ENCODE results near the gene PSME4.

The PSME4 gene

GRCh38 chr2:53911434-53912189 lies 59.2 kb downstream of the PSME4 start:
- no peak overlapping the region for H3K9ac ChIP-seq (ENCODE audit: low read depth, low read length)
- H3K9me3 ChIP-seq (ENCODE audit: control insufficient read depth, insufficient read depth, low read length) = no peaks in the 10 kb centered on the region
- H3K4me3 ChIP-seq (ENCODE audit: low read depth, low read length) = no peak overlapping the region
- no peaks in the 10 kb centered on the region for H3K4me1 ChIP-seq (ENCODE audit: control insufficient read depth, insufficient read depth, low read length)
- H3K27ac ChIP-seq (ENCODE audit: low read depth, low read length) = no peak overlapping the region
- H3K27me3 ChIP-seq (ENCODE audit: control insufficient read depth, insufficient read depth, low read length) = no peaks in the 10 kb centered on the region
- H3K36me3 ChIP-seq (ENCODE audit: control insufficient read depth, insufficient read depth, low read length) = peaks cover 55% of the 10 kb centered on the region

GRCh38 chr2:53907582-53907981 lies 63.2 kb downstream of the PSME4 start:
- Histone ChIP-seq H3K9me3 (ENCODE audit: control insufficient read depth, insufficient read depth, low read length) (no peaks in the 10 kb centered on the region), H3K27ac (ENCODE audit: low read depth, low read length) (no peak overlapping the region), H3K9ac (ENCODE audit: low read depth, low read length) (no peak overlapping the region), H3K27me3 (ENCODE audit: control insufficient read depth, insufficient read depth, low read length) (no peaks in the 10 kb centered on the region), H3K4me1 (ENCODE audit: control insufficient read depth, insufficient read depth, low read length) (no peaks in the 10 kb centered on the region), H3K36me3 (ENCODE audit: control insufficient read depth, insufficient read depth, low read length) (peaks cover 78% of the 10 kb centered on the region), H3K4me3 (ENCODE audit: low read depth, low read length) (no peak overlapping the region)

DNA sequence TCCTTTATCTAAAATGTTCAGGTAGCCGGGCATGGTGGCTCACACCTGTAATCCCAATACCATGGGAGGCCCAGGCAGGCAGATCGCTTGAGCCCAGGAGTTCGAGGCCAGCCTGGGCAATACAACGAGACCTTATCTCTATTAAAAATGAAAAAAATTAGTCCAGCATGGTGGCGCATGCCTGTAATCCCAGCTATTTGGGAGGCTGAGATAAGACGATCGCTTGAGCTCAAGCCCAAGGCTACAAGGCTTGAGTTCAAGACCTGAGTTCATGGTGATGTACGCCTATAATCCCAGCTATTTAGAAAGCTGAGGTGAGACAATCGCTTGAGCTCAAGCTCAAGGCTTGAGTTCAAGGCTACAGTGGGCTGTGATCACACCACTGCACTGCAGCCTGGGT lies 65.4 kb downstream of the PSME4 start:
- Histone ChIP-seq H3K4me1 (ENCODE audit: control insufficient read depth, insufficient read depth, low read length) (no peaks in the 10 kb centered on the region), H3K9me3 (ENCODE audit: control insufficient read depth, insufficient read depth, low read length) (no peaks in the 10 kb centered on the region), H3K36me3 (ENCODE audit: control insufficient read depth, insufficient read depth, low read length) (peaks cover 95% of the 10 kb centered on the region), H3K27ac (ENCODE audit: low read depth, low read length) (no peak overlapping the region), H3K27me3 (ENCODE audit: control insufficient read depth, insufficient read depth, low read length) (no peaks in the 10 kb centered on the region), H3K9ac (ENCODE audit: low read depth, low read length) (no peak overlapping the region), H3K4me3 (ENCODE audit: low read depth, low read length) (no peak overlapping the region)

DNA sequence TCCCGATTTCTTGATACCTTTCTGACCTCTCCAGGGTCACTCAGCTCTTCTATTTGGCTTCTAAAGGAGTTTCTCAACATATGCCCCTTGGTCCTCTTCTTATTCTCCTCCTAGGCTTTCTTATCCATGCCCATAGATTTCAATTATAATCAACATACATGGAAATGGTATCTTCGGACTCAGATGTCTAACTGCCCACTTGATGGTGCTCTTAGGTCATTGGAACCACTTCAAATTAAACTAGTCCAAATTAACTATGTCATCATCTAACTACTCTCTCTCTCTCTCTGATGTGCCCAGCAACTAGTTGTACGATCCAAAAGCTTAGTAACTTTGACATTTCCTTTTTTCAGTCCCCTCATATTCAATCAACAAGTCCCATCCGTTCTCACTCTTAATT lies 67.8 kb downstream of the PSME4 start:
- H3K36me3 ChIP-seq (ENCODE audit: control insufficient read depth, insufficient read depth, low read length) = peaks cover 99% of the 10 kb centered on the region
- no peak overlapping the region for H3K9ac ChIP-seq (ENCODE audit: low read depth, low read length)
- H3K4me3 ChIP-seq (ENCODE audit: low read depth, low read length) = no peak overlapping the region
- H3K4me1 ChIP-seq (ENCODE audit: control insufficient read depth, insufficient read depth, low read length) = no peaks in the 10 kb centered on the region
- no peak overlapping the region for H3K27ac ChIP-seq (ENCODE audit: low read depth, low read length)
- H3K27me3 ChIP-seq (ENCODE audit: control insufficient read depth, insufficient read depth, low read length) = no peaks in the 10 kb centered on the region
- H3K9me3 ChIP-seq (ENCODE audit: control insufficient read depth, insufficient read depth, low read length) = no peaks in the 10 kb centered on the region

- Histone ChIP-seq H3K4me3 (ENCODE audit: low read depth, low read length) (no peak overlapping the region), H3K9ac (ENCODE audit: low read depth, low read length) (no peak overlapping the region), H3K9me3 (ENCODE audit: control insufficient read depth, insufficient read depth, low read length) (no peaks in the 10 kb centered on the region), H3K27me3 (ENCODE audit: control insufficient read depth, insufficient read depth, low read length) (no peaks in the 10 kb centered on the region), H3K36me3 (ENCODE audit: control insufficient read depth, insufficient read depth, low read length) (peaks cover 98% of the 10 kb centered on the region), H3K27ac (ENCODE audit: low read depth, low read length) (no peak overlapping the region), H3K4me1 (ENCODE audit: control insufficient read depth, insufficient read depth, low read length) (no peaks in the 10 kb centered on the region)
Measured at GRCh38 chr2:53901192-53901591, 69.6 kb downstream of the PSME4 start.

- no peaks in the 10 kb centered on the region for H3K4me1 ChIP-seq (ENCODE audit: control insufficient read depth, insufficient read depth, low read length)
- H3K4me3 ChIP-seq (ENCODE audit: low read depth, low read length) = no peak overlapping the region
- no peak overlapping the region for H3K27ac ChIP-seq (ENCODE audit: low read depth, low read length)
- H3K9me3 ChIP-seq (ENCODE audit: control insufficient read depth, insufficient read depth, low read length) = no peaks in the 10 kb centered on the region
- peaks cover 99% of the 10 kb centered on the region for H3K36me3 ChIP-seq (ENCODE audit: control insufficient read depth, insufficient read depth, low read length)
- H3K27me3 ChIP-seq (ENCODE audit: control insufficient read depth, insufficient read depth, low read length) = no peaks in the 10 kb centered on the region
- H3K9ac ChIP-seq (ENCODE audit: low read depth, low read length) = no peak overlapping the region
Measured at GRCh38 chr2:53896864-53897263, 73.9 kb downstream of the PSME4 start.

GRCh38 chr2:53886406-53887280 lies 84.2 kb downstream of the PSME4 start:
- Histone ChIP-seq H3K9me3 (ENCODE audit: control insufficient read depth, insufficient read depth, low read length) (no peaks in the 10 kb centered on the region), H3K27ac (ENCODE audit: low read depth, low read length) (no peak overlapping the region), H3K4me3 (ENCODE audit: low read depth, low read length) (no peak overlapping the region), H3K36me3 (ENCODE audit: control insufficient read depth, insufficient read depth, low read length) (peaks cover 94% of the 10 kb centered on the region), H3K9ac (ENCODE audit: low read depth, low read length) (no peak overlapping the region), H3K27me3 (ENCODE audit: control insufficient read depth, insufficient read depth, low read length) (no peaks in the 10 kb centered on the region), H3K4me1 (ENCODE audit: control insufficient read depth, insufficient read depth, low read length) (no peaks in the 10 kb centered on the region)

DNA sequence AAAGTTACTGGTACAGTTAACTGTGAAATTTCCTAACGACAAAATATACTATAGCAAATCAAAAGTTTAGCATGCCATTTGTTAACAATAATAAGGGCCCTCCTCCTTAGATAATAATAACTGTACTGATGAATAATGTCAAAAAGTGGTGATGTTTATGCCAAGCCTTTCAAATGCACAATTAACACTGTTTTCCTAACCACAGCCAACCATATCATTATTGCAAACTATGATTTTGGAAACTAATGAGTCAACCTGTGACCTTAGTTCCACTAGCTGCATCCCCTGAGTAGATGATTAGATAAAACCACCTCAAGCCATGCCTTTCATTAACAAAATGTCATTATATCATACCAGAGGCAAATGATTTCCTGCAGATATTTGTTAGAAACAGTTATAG lies 85.9 kb downstream of the PSME4 start:
- Histone ChIP-seq H3K36me3 (ENCODE audit: control insufficient read depth, insufficient read depth, low read length) (peaks cover 93% of the 10 kb centered on the region), H3K9ac (ENCODE audit: low read depth, low read length) (no peak overlapping the region), H3K27ac (ENCODE audit: low read depth, low read length) (no peak overlapping the region), H3K27me3 (ENCODE audit: control insufficient read depth, insufficient read depth, low read length) (no peaks in the 10 kb centered on the region), H3K4me1 (ENCODE audit: control insufficient read depth, insufficient read depth, low read length) (no peaks in the 10 kb centered on the region), H3K4me3 (ENCODE audit: low read depth, low read length) (no peak overlapping the region), H3K9me3 (ENCODE audit: control insufficient read depth, insufficient read depth, low read length) (no peaks in the 10 kb centered on the region)

DNA sequence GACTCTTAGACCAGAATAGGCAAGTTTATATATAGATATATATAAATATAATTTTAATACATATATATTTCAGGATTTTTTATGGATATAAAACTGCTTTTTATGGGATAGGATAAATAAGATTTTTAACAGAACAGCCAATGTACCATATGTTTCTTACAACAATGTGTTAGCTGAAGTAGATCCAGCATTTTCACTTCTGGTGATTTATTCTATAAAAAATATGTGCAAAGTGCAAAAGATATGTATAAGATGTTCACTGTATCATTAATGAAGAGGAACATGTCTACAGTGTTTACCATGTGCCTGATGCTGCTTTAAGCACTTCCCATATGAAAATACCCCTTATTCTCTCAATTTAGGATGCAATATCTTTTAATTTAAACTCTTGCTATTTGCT lies 88.8 kb downstream of the PSME4 start:
- no peaks in the 10 kb centered on the region for H3K9me3 ChIP-seq (ENCODE audit: control insufficient read depth, insufficient read depth, low read length)

DNA sequence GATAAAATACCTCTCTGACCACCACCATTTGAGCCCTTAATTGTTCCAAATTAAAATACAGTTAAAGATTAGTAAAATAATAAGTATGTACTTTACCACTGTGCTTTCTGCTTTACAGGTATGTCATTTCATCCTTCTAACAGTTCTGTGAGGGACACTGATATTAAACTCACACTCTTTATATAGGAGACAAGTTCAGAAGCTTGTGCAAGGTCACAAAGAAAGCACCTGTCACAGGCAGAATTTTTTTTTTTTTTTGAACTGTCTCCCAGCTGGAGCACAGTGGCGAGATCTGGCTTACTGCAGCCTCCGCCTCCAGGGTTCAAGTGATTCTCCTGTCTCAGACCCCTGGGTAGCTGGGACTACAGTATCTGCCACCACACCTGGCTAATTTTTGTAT lies 89.4 kb downstream of the PSME4 start:
- Histone ChIP-seq H3K4me3 (ENCODE audit: low read depth, low read length) (no peak overlapping the region), H3K27ac (ENCODE audit: low read depth, low read length) (no peak overlapping the region), H3K27me3 (ENCODE audit: control insufficient read depth, insufficient read depth, low read length) (no peaks in the 10 kb centered on the region), H3K36me3 (ENCODE audit: control insufficient read depth, insufficient read depth, low read length) (peaks cover 82% of the 10 kb centered on the region), H3K9me3 (ENCODE audit: control insufficient read depth, insufficient read depth, low read length) (no peaks in the 10 kb centered on the region), H3K9ac (ENCODE audit: low read depth, low read length) (no peak overlapping the region), H3K4me1 (ENCODE audit: control insufficient read depth, insufficient read depth, low read length) (no peaks in the 10 kb centered on the region)

More for the DNA sequence above, 88.8 kb downstream of the PSME4 start:
- no peak overlapping the region for H3K4me3 ChIP-seq (ENCODE audit: low read depth, low read length)
- no peak overlapping the region for H3K9ac ChIP-seq (ENCODE audit: low read depth, low read length)
- H3K27ac ChIP-seq (ENCODE audit: low read depth, low read length) = no peak overlapping the region
- H3K4me1 ChIP-seq (ENCODE audit: control insufficient read depth, insufficient read depth, low read length) = no peaks in the 10 kb centered on the region
- no peaks in the 10 kb centered on the region for H3K27me3 ChIP-seq (ENCODE audit: control insufficient read depth, insufficient read depth, low read length)
- H3K36me3 ChIP-seq (ENCODE audit: control insufficient read depth, insufficient read depth, low read length) = peaks cover 85% of the 10 kb centered on the region

GRCh38 chr2:53880756-53881155 lies 90.0 kb downstream of the PSME4 start:
- H3K36me3 ChIP-seq (ENCODE audit: control insufficient read depth, insufficient read depth, low read length) = peaks cover 80% of the 10 kb centered on the region
- no peak overlapping the region for H3K9ac ChIP-seq (ENCODE audit: low read depth, low read length)
- H3K27ac ChIP-seq (ENCODE audit: low read depth, low read length) = no peak overlapping the region
- H3K27me3 ChIP-seq (ENCODE audit: control insufficient read depth, insufficient read depth, low read length) = no peaks in the 10 kb centered on the region
- H3K9me3 ChIP-seq (ENCODE audit: control insufficient read depth, insufficient read depth, low read length) = no peaks in the 10 kb centered on the region
- H3K4me1 ChIP-seq (ENCODE audit: control insufficient read depth, insufficient read depth, low read length) = no peaks in the 10 kb centered on the region
- no peak overlapping the region for H3K4me3 ChIP-seq (ENCODE audit: low read depth, low read length)

All from HUES48 (cell line).